HCT116 (cell line): ENCODE results near the gene IGLL5. TPM values are rescaled to one million over a fixed set of nuclear protein-coding genes. Genes with fewer than 3 reads are reported as not detected.

ENCODE experiments used
- ATAC-seq: fragments of 200-7000 bp; cut with Tn5 transposase; 2 replicates; pipeline ENCODE4 v1.9.1; 2020; ENCODE audit warnings: mild to moderate bottlenecking, moderate library complexity
- BruUV-seq: library from RNA; stranded (reverse); fragments of 400-500 nt; replicated peaks from 2 replicates; lab custom pipeline; 2021; lab: Mats Ljungman, UMichigan
- CTCF ChIA-PET: fragments of 300-600 bp; sonication (Branson Sonifier 250); formaldehyde crosslinking; loops from one replicate; lab custom pipeline; 2021; ENCODE audit warnings: antibody characterized with exemption; lab: Charles Lee
- POLR2A ChIA-PET: fragments of 300-600, 350-600 bp; sonication (Branson Sonifier 250); formaldehyde crosslinking; loops from one replicate; lab custom pipeline; 2021; ENCODE audit warnings: antibody characterized with exemption; lab: Charles Lee
- RAD21 ChIA-PET, 2 experiments: fragments of 300-600 bp; sonication (Branson Sonifier 250); formaldehyde crosslinking; loops; one replicate each; lab custom pipeline; 2023; ENCODE audit warnings: low total read pairs in 2 of 2; ENCODE audit not compliant: uncharacterized antibody in 2 of 2, unreplicated experiment in 2 of 2, low non-redundant PET in 1 of 2; lab: Charles Lee
- DNase-seq: peaks from one replicate; pipeline ENCODE4 v3.0.0-alpha.2; 2010; ENCODE audit warnings: low read depth, low spot score
- H2AFZ ChIP-seq: fragments of 200-600 bp; shearing (Covaris generic), sonication (generic); 2 replicates; pipeline ENCODE4 v1.6.1; 2017; ENCODE audit warnings: low read depth, mixed run types, mixed read lengths, antibody characterized with exemption, low read length; ENCODE audit not compliant: poor library complexity, severe bottlenecking
- H3K27ac ChIP-seq: 2 replicates; pipeline ENCODE4 v1.5.1; 2012; ENCODE audit warnings: low read depth, low read length
- H3K27me3 ChIP-seq: fragments of 200-600 bp; sonication (generic); 2 replicates; pipeline ENCODE4 v1.6.1; 2016; ENCODE audit warnings: mixed run types, low read length, mixed read lengths; ENCODE audit not compliant: insufficient read depth
- H3K36me3 ChIP-seq, 2 experiments: fragments of 200-500 bp in 1 of 2; fragments of 200-600 bp in 1 of 2; sonication (Bioruptor generic) in 1 of 2; sonication (generic) in 1 of 2; 2 replicates each; pipeline versions ENCODE4 v1.5.1 to v1.6.1; 2014 to 2016; ENCODE audit warnings: low read length in 2 of 2, inconsistent platforms in 1 of 2, mixed read lengths in 1 of 2, mixed run types in 1 of 2; ENCODE audit not compliant: insufficient read depth in 2 of 2, control insufficient read depth in 1 of 2
- H3K4me1 ChIP-seq, 2 experiments: fragments of 200-600 bp in 1 of 2; sonication (generic) in 1 of 2; 2 replicates each; pipeline versions ENCODE4 v1.5.1 to v1.6.1; 2012 to 2017; ENCODE audit warnings: low read length in 2 of 2, inconsistent platforms in 1 of 2, mild to moderate bottlenecking in 1 of 2, mixed read lengths in 1 of 2, mixed run types in 1 of 2, moderate library complexity in 1 of 2; ENCODE audit not compliant: insufficient read depth in 2 of 2, control insufficient read depth in 1 of 2
- H3K4me2 ChIP-seq: fragments of 200-600 bp; sonication (generic); 2 replicates; pipeline ENCODE4 v1.6.1; 2017; ENCODE audit warnings: mixed run types, low read length, mixed read lengths
- H3K4me3 ChIP-seq, 2 experiments: fragments of 200-600 bp in 1 of 2; sonication (generic) in 1 of 2; replicated peaks in 1 of 2; 2 replicates each; pipeline ENCODE4 v1.5.1; 2011 to 2016; ENCODE audit warnings: low read length in 2 of 2, control low read depth in 1 of 2, low read depth in 1 of 2, mild to moderate bottlenecking in 1 of 2, mixed read lengths in 1 of 2, mixed run types in 1 of 2
- H3K79me2 ChIP-seq: fragments of 200-600 bp; sonication (generic); 2 replicates; pipeline ENCODE4 v1.6.1; 2017; ENCODE audit warnings: mild to moderate bottlenecking, mixed run types, low read length, moderate library complexity, mixed read lengths; ENCODE audit not compliant: insufficient read depth
- H3K9ac ChIP-seq: fragments of 200-600 bp; sonication (generic); 2 replicates; pipeline ENCODE4 v1.6.1; 2016; ENCODE audit warnings: low read length, mixed read lengths
- H3K9me2 ChIP-seq: fragments of 200-600 bp; sonication (generic), shearing (Covaris generic); 2 replicates; pipeline ENCODE4 v1.6.1; 2017; ENCODE audit warnings: mixed run types, mild to moderate bottlenecking, moderate library complexity; ENCODE audit not compliant: insufficient read depth
- H3K9me3 ChIP-seq, 2 experiments: fragments of 200-500 bp in 1 of 2; fragments of 200-600 bp in 1 of 2; sonication (Bioruptor generic) in 1 of 2; sonication (generic) in 1 of 2; 2 replicates each; pipeline ENCODE4 v1.6.1; 2014 to 2017; ENCODE audit warnings: low read length in 2 of 2, mixed read lengths in 2 of 2, inconsistent platforms in 1 of 2, low read depth in 1 of 2, mild to moderate bottlenecking in 1 of 2, mixed run types in 1 of 2, moderate library complexity in 1 of 2; ENCODE audit not compliant: control insufficient read depth in 1 of 2, insufficient read depth in 1 of 2
- H4K20me1 ChIP-seq: fragments of 200-600 bp; sonication (generic), shearing (Covaris generic); 2 replicates; pipeline ENCODE4 v1.6.1; 2017; ENCODE audit warnings: mixed run types, mild to moderate bottlenecking, moderate library complexity; ENCODE audit not compliant: insufficient read depth
- CBX3 ChIP-seq: IDR thresholded peaks from 2 replicates; pipeline ENCODE4 v1.6.1; 2012; ENCODE audit warnings: low read depth
- CEBPB ChIP-seq: IDR thresholded peaks from 2 replicates; pipeline ENCODE4 v1.6.1; 2012; ENCODE audit warnings: low read depth
- EGR1 ChIP-seq: IDR thresholded peaks from 2 replicates; pipeline ENCODE4 v1.6.1; 2012; ENCODE audit warnings: low read depth
- EZH2 ChIP-seq: fragments of 200-600 bp; sonication (generic); IDR thresholded peaks from 2 replicates; pipeline ENCODE4 v1.6.1; 2017; ENCODE audit warnings: antibody characterized with exemption, mixed run types
- EZH2phosphoT487 ChIP-seq: fragments of 200-600 bp; IDR thresholded peaks from 2 replicates; pipeline ENCODE4 v1.6.1; 2018; ENCODE audit warnings: antibody characterized with exemption, borderline replicate concordance
- FOSL1 ChIP-seq: IDR thresholded peaks from 2 replicates; pipeline ENCODE4 v1.6.1; 2012; ENCODE audit warnings: low read depth
- JUND ChIP-seq: IDR thresholded peaks from 2 replicates; pipeline ENCODE4 v1.6.1; 2012
- RAD21 ChIP-seq: IDR thresholded peaks from 2 replicates; pipeline ENCODE4 v1.6.1; 2012; ENCODE audit warnings: low read depth, mild to moderate bottlenecking
- SIN3A ChIP-seq: IDR thresholded peaks from 2 replicates; pipeline ENCODE4 v1.6.1; 2012; ENCODE audit warnings: low read depth
- SP1 ChIP-seq: IDR thresholded peaks from 2 replicates; pipeline ENCODE4 v1.6.1; 2012; ENCODE audit warnings: low read depth
- SRF ChIP-seq: IDR thresholded peaks from 2 replicates; pipeline ENCODE4 v1.6.1; 2012; ENCODE audit warnings: low read depth
- TCF7L2 ChIP-seq: IDR thresholded peaks from 2 replicates; pipeline ENCODE4 v1.7.0; 2011; ENCODE audit warnings: borderline replicate concordance, inconsistent platforms; ENCODE audit not compliant: insufficient read depth, insufficient read length; ENCODE audit errors: extremely low read depth
- YY1 ChIP-seq: IDR thresholded peaks from 2 replicates; pipeline ENCODE4 v1.6.1; 2011; ENCODE audit warnings: low read length, low read depth, moderate library complexity, mild to moderate bottlenecking; ENCODE audit not compliant: insufficient replicate concordance; ENCODE audit errors: extremely low read depth
- ZFX ChIP-seq: fragments of 450-650 bp; IDR thresholded peaks from 2 replicates; pipeline ENCODE4 v1.6.1; 2017
- ZNF274 ChIP-seq: fragments of 200-500 bp; sonication (Bioruptor generic); IDR thresholded peaks from 2 replicates; pipeline ENCODE4 v1.6.1; 2014; ENCODE audit warnings: mild to moderate bottlenecking, low read depth, low read length, inconsistent platforms
- intact Hi-C: fragments of 100-400 bp; cut with micrococcal nuclease; formaldehyde crosslinking; loops from 2 replicates; pipeline ENCODE4 v1.10.0; 2022
- total RNA-seq: library from RNA; stranded (reverse); gene quantifications from one replicate; pipeline ENCODE4 v1.2.1, GENCODE V29; 2021; ENCODE audit not compliant: unreplicated experiment
- TF ChIP-seq, protein P1 (sequence below): IDR thresholded peaks from 2 replicates; pipeline ENCODE4 v1.6.1; 2012
- TF ChIP-seq, protein P2 (sequence below): IDR thresholded peaks from 2 replicates; pipeline ENCODE4 v1.6.1; 2012
- TF ChIP-seq, protein P3 (sequence below): IDR thresholded peaks from 2 replicates; pipeline ENCODE4 v1.6.1; 2012; ENCODE audit warnings: low read depth
- TF ChIP-seq, protein P4 (sequence below): IDR thresholded peaks from 2 replicates; pipeline ENCODE4 v1.6.1; 2011; ENCODE audit warnings: mild to moderate bottlenecking, low read length, moderate library complexity; ENCODE audit not compliant: insufficient replicate concordance; ENCODE audit errors: extremely low read depth
- TF ChIP-seq, protein P5 (sequence below), 3 experiments: fragments of 200-600 bp in 1 of 3; sonication (generic) in 1 of 3; IDR thresholded peaks in 2 of 3; conservative IDR thresholded peaks in 1 of 3; 2 replicates each; pipeline ENCODE4 v1.5.1; 2012 to 2017; ENCODE audit warnings: low read depth in 2 of 3, low read length in 2 of 3, antibody characterized with exemption in 1 of 3, borderline replicate concordance in 1 of 3, control low read depth in 1 of 3, mild to moderate bottlenecking in 1 of 3, mixed read lengths in 1 of 3, mixed run types in 1 of 3, moderate library complexity in 1 of 3; ENCODE audit not compliant: insufficient read depth in 1 of 3

IGLL5 gene
- total RNA-seq, 1 experiment from 2014 or later, result not detected

DNA sequence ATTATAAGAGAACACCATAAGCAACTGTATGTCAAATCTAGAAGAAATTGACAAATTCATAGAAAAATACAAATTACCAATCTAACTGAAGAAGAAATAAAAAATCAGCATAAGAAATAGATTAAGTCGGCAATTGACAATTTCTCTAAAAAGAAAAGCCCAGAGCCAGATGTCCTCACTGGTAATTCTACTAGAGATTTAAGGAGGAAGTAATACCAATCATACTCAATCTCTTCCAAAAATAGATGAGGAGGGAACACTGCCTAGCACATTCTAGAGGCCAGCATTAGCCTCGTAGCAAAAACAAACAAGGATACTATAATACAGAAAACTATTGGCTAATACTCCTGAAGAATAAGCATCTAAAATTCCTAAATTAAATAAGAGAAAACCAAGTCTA, 40.4 kb upstream of the IGLL5 start:
- Histone ChIP-seq H3K79me2 (no peaks in the 10 kb centered on the region), H3K27me3 (peaks cover 5% of the 10 kb centered on the region; the same call in 1 of the 2 replicates), H4K20me1 (no peaks in the 10 kb centered on the region), H3K4me2 (no peak overlapping the region), H3K4me1 (no peaks in the 10 kb centered on the region), H3K9me3 (no peaks in the 10 kb centered on the region), H3K9me2 (no peaks in the 10 kb centered on the region), H3K27ac (no peak overlapping the region), H3K4me3 (no peak overlapping the region), H2AFZ (no peak overlapping the region), H3K36me3 (no peaks in the 10 kb centered on the region), H3K9ac (no peak overlapping the region)
- ChIA-PET RAD21 (no interaction called here), POLR2A (no interaction called here), CTCF (interaction anchor here (1.2 to 5.5 kb wide), 5 partner anchors 8 to 77 kb away, joined by 3 to 33 read pairs (median 5); no protein-coding TSS in a partner anchor)
- no peak for DNase-seq
- intact Hi-C loops, result loop anchor here (5.0 kb wide), 2 partner anchors 35 to 95 kb away; no protein-coding TSS in a partner anchor
- BruUV-seq, result no TSS peak
- no peak for TF ChIP-seq FOSL1
- TF ChIP-seq JUND, result no peak
- TF ChIP-seq, protein P1, sequence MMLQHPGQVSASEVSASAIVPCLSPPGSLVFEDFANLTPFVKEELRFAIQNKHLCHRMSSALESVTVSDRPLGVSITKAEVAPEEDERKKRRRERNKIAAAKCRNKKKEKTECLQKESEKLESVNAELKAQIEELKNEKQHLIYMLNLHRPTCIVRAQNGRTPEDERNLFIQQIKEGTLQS, result no peak
- TF ChIP-seq, protein P2, sequence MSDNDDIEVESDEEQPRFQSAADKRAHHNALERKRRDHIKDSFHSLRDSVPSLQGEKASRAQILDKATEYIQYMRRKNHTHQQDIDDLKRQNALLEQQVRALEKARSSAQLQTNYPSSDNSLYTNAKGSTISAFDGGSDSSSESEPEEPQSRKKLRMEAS, result no peak
- TF ChIP-seq CEBPB, result no peak
- no peak for TF ChIP-seq SRF
- TF ChIP-seq ZFX, result no peak
- no peak for TF ChIP-seq RAD21
- TF ChIP-seq, protein P3, sequence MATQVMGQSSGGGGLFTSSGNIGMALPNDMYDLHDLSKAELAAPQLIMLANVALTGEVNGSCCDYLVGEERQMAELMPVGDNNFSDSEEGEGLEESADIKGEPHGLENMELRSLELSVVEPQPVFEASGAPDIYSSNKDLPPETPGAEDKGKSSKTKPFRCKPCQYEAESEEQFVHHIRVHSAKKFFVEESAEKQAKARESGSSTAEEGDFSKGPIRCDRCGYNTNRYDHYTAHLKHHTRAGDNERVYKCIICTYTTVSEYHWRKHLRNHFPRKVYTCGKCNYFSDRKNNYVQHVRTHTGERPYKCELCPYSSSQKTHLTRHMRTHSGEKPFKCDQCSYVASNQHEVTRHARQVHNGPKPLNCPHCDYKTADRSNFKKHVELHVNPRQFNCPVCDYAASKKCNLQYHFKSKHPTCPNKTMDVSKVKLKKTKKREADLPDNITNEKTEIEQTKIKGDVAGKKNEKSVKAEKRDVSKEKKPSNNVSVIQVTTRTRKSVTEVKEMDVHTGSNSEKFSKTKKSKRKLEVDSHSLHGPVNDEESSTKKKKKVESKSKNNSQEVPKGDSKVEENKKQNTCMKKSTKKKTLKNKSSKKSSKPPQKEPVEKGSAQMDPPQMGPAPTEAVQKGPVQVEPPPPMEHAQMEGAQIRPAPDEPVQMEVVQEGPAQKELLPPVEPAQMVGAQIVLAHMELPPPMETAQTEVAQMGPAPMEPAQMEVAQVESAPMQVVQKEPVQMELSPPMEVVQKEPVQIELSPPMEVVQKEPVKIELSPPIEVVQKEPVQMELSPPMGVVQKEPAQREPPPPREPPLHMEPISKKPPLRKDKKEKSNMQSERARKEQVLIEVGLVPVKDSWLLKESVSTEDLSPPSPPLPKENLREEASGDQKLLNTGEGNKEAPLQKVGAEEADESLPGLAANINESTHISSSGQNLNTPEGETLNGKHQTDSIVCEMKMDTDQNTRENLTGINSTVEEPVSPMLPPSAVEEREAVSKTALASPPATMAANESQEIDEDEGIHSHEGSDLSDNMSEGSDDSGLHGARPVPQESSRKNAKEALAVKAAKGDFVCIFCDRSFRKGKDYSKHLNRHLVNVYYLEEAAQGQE, result no peak
- no peak for TF ChIP-seq ZNF274
- TF ChIP-seq, protein P4, sequence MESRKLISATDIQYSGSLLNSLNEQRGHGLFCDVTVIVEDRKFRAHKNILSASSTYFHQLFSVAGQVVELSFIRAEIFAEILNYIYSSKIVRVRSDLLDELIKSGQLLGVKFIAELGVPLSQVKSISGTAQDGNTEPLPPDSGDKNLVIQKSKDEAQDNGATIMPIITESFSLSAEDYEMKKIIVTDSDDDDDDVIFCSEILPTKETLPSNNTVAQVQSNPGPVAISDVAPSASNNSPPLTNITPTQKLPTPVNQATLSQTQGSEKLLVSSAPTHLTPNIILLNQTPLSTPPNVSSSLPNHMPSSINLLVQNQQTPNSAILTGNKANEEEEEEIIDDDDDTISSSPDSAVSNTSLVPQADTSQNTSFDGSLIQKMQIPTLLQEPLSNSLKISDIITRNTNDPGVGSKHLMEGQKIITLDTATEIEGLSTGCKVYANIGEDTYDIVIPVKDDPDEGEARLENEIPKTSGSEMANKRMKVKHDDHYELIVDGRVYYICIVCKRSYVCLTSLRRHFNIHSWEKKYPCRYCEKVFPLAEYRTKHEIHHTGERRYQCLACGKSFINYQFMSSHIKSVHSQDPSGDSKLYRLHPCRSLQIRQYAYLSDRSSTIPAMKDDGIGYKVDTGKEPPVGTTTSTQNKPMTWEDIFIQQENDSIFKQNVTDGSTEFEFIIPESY, result no peak
- TF ChIP-seq EZH2, result no peak
- no peak for TF ChIP-seq CBX3
- no peak for TF ChIP-seq SIN3A
- TF ChIP-seq YY1, result no peak
- no peak for TF ChIP-seq SP1
- TF ChIP-seq TCF7L2, result no peak
- TF ChIP-seq EZH2phosphoT487, result no peak
- TF ChIP-seq, protein P5, sequence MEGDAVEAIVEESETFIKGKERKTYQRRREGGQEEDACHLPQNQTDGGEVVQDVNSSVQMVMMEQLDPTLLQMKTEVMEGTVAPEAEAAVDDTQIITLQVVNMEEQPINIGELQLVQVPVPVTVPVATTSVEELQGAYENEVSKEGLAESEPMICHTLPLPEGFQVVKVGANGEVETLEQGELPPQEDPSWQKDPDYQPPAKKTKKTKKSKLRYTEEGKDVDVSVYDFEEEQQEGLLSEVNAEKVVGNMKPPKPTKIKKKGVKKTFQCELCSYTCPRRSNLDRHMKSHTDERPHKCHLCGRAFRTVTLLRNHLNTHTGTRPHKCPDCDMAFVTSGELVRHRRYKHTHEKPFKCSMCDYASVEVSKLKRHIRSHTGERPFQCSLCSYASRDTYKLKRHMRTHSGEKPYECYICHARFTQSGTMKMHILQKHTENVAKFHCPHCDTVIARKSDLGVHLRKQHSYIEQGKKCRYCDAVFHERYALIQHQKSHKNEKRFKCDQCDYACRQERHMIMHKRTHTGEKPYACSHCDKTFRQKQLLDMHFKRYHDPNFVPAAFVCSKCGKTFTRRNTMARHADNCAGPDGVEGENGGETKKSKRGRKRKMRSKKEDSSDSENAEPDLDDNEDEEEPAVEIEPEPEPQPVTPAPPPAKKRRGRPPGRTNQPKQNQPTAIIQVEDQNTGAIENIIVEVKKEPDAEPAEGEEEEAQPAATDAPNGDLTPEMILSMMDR (IDR thresholded peaks at IDR 0.05 in 2 of 3, conservative IDR thresholded peaks at IDR 0.05 in 1 of 3; ENCODE audit: borderline replicate concordance in 1 of 3, insufficient read depth in 1 of 3, low read depth in 2 of 3, low read length in 2 of 3), result no peak
- no peak for TF ChIP-seq EGR1
- no peak for ATAC-seq
